Activated CD8-positive, alpha-beta memory T cell treated with anti-CD3 and anti-CD28 coated beads, Interleukin-2, amount 50 U/mL, for 24 hours (primary cell): Measurements from ENCODE around the gene TMC5.

ENCODE experiments used
- DNase-seq: peaks from one replicate; pipeline ENCODE4 v3.0.0-alpha.2; 2020; ENCODE audit errors: extremely low read depth

Gene TMC5

DNA sequence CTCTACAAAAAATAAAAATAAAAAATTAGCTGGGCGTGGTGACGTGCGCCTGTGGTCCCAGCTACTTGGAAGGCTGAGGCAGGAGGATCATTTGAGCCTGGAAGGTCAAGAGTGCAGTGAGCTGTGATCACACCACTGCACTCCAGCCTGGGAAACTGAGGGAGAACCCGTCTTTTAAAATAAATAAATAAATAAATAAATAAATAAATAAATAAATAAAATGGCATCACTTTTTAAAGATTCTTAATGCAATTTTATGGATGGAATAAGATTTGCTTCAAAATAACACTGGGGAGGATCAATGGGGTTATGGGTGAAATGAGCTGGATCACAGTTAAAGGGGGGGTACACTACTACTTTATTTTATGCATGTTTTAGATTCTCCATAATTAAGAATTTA, 89.3 kb downstream of the TMC5 start:
- DNase-seq = no peak

DNA sequence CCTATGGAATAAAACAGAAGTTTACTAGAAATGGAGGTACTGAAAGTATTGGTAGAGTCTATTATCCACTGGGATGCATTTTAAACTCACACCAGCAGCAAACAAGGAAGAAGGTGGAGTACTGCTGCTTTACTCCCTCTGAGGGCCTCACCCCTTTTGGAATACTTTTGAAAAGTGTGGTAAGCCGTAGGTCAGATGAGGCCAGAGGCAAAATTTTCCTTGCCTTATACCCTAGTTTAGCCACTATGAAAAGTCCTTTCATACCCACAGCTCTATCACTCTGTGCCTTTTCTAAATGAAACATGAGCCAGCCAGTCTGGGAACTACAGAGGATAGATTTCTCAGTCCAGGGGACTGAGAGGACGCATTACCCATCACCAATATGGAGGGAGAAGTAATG, 90.2 kb downstream of the TMC5 start:
- DNase-seq = no peak

DNA sequence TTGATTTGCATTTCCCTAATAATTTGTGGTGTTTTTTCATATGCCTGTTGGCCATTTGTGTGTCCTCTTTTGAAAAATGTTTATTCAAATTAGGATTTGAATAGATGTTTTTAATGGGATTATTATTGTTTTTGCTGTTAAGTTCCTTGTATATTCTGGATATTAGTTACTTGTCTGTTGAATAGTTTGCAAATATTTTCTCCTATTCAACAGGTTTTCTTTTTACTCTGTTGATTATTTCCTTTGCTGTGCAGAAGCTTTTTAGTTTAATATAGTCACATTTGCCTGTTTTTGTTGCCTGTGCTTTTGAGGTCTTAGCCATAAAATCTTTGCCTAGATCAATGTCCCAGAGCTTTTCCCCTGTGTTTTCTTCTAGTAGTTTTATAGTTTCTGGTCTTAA, 94.6 kb downstream of the TMC5 start:
- DNase-seq = no peak

DNA sequence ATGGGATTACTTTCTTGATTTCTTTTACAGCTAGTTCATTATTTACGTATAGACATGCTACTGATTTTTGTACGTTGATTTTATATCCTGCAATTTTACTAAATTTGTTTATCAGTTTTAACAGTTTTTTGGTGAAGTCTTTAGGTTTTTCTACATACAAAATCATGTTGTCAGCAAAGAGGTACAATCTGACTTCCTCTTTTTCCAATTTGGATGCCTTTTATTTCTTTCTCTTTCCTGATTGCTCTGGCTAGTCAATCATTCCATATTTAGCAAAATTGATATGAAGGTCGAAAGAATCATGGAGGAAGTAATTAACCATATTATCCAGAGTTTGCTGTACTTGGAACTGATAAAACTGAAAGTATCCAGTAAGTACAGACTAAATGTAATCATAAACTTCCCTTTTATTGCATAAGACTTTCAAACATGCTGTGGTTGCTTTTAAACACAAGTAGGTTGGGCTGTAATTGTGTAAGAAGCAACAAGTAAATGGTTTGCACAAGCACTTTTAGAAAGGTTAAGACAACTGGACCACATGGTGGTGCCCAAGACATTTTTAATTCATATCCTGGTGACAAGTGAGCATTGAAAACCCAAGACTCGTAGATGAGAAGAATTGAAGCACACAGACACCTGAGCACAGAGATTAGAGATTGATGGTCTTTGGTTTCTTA, 95.8 kb downstream of the TMC5 start:
- DNase-seq = no peak

GRCh38 chr16:19515757-19516156, 98.1 kb downstream of the TMC5 start:
- no peak for DNase-seq

GRCh38 chr16:19517424-19518089, 99.9 kb downstream of the TMC5 start:
- no peak for DNase-seq

GRCh38 chr16:19518388-19518787, 100.7 kb downstream of the TMC5 start:
- DNase-seq = no peak

DNA sequence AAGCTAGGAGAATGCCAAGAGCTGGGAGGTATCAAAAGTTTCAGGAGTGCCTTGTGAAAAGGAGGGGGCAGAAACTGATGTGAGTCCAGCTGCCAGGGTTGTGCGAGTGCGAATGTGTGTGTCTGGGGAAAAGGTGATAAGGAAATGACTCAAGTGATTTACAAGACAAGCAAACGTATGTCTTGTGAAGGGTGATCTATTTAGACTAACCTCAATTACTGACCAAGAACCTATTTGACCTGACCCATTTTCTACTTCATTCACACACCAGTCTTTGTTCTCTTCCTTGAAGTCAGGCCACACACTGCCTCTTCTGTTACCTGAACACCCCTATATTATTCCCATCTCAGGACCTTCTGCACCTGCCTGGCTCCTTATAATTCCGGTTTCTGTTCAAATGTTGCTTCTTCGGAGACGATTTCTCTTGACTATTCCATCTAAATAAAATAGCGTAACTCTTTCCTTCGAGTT, 103.2 kb downstream of the TMC5 start:
- no peak for DNase-seq

DNA sequence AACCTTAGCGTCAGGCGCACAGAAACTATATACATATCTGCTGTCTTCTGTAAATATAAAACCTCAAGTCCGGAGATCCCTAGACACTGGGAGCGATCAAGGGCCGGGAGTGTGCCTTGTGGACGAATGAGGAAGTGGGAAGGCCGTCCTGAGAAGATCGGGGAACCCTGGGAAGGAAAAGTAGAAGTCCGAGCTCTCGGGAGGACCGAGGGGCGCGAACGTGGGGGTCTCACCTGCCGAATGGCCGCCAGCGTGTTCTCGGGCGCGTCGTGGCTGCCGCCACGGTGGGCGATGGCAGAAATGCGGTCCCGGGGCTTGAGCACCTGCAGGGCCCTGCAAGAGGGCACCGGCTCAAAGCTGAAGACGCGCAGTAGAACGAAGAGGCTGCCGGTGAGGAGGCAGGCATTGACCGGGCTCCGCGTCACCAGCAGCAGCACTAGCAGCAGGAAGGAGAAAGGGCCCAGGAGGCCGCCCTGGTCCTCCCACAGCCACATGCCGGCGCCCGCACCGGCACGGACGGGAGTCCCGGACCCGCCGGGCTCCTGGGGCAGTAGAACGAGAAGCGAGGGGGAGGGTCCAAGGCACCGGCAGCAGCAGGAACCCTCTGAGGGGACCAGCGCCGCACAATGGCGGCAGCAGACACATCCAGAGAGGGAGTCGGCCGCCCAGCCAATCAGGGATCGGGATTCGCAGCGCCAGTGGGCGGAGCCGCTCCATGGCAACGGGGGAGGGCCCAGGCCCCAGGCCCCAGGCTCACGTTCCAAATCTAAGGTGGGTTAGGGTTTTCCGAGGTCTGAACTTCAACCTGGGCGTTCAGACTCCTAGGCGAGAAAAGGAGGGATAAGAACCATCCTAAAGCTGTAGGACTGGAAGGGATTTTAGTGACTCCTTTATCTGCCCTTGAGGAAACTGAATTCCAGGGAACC, 104.1 kb downstream of the TMC5 start, which contains the start of gene GDE1:
TSS of gene GDE1 (minus strand) at position 628 of the 926 bp plus-strand sequence. CDS start at position 494, 134 bp downstream.
- DNase-seq = peak; percentile 90

DNA sequence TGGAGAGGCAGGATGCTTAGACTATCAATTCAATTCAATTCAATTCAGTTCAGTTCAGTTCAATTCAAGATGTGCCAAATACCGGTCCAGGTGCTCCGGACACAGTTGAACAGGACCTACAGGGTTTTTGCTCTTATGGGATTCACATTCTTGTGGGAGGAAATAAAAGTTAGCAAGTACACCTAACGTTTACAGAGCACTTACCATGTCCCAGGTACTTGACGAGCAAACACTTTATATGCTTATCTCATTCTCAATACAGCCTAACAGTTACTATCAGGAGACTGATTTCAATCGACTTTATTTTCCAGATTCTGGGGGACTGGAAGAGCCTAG, 104.7 kb downstream of the TMC5 start:
- DNase-seq = no peak

- DNase-seq = no peak
These were observed 105.1 kb downstream of the TMC5 start for GRCh38 chr16:19522760-19523159.

- DNase-seq = no peak
These were observed 105.5 kb downstream of the TMC5 start for GRCh38 chr16:19523184-19523558.

GRCh38 chr16:19523559-19524355, 106.1 kb downstream of the TMC5 start, which contains the start of gene CCP110:
Gene CCP110, plus strand, starts transcription at chr16:19523942. Its CDS starts 3,940 bp downstream, at chr16:19527882.
- peak; percentile 92 for DNase-seq

GRCh38 chr16:19524356-19524615, 106.6 kb downstream of the TMC5 start:
- DNase-seq = no peak

GRCh38 chr16:19524616-19525384, 107.1 kb downstream of the TMC5 start:
- DNase-seq = no peak

DNA sequence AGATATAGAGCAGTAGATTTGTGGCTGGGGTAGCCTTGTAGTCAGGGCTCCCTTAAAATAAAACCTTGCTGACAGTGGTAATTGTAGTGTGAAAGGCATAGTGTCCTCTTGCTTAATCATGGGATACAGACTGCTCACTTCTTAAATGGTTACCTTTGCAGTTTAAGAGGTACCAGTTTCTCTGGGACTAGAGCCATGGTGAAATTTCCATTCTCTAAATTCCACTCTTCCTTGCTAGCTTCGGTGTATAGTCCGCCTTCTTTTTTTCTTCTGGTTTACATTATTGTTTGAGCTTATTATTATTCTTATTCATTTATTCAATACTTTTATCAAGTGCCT, 107.7 kb downstream of the TMC5 start:
- DNase-seq = no peak

GRCh38 chr16:19527161-19527560, 109.5 kb downstream of the TMC5 start:
- no peak for DNase-seq

DNA sequence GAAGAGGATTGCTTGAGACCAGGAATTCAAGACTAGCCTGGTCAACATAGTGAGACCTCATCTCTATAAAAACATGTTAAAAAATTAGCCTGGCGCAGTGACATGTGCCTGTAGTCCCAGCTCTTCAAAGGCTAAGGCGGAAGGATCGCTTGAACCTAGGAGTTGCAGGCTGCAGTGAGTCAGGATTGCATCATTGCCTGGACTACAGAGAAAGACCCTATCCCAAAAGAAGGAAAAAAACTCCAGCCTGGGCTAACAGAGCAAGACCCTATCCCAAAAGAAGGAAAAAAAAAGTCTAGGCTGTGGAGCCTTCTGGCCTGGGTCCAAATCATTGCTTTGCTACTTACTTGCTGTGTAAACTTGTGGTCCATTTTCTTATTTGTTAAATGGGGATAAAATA, 111.0 kb downstream of the TMC5 start:
- DNase-seq = no peak

GRCh38 chr16:19532601-19533000, 114.9 kb downstream of the TMC5 start:
- no peak for DNase-seq

DNA sequence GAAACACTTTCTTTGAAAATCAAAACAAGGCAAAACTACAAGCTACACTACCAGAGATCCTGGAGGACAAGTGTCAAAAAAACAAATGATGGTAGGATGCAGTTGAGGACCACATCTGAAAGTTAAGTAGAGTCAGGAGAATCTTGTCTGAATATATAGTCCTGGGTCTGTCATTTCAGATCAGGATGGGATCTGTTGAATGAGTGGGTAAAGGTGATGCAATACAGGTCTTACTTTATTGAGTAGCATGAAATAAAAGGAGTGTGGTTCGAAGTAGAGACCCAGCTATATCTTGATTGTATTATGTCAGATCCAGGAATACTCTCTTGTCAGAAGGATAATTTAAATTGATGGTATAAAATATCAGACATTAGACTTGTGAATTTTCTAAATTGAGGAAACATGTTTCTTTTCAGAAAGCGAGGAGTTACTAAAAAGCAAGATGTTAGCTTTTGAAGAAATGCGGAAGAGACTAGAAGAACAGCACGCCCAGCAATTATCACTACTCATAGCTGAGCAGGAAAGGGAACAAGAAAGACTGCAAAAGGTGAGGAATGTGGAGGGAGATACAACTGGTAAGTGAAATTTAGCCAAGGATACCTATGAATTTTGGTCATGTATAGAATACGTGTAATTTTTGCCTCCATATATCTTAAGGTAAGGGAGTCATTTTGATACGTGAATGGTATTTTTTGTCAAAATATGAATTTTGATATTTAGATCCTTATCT, 122.7 kb downstream of the TMC5 start:
- DNase-seq = no peak
